ENCODE data around the gene KCNK1. TPM values are rescaled to one million over a fixed set of nuclear protein-coding genes. Genes with fewer than 3 reads are reported as not detected.
A peak's percentile ranks its signal among the peaks of the same experiment; 100 is the strongest.

KCNK1 gene
- total RNA-seq, 1 experiment from 2014 or later = 24.3 TPM

- Mint-ChIP-seq H3K4me3 (ENCODE audit: unreplicated experiment) (no peak overlapping the region), H3K27ac (ENCODE audit: low read depth, unreplicated experiment) (peak overlapping the region; percentile 53)
- no peak for TF ChIP-seq CTCF (IDR thresholded peaks at IDR 0.05; ENCODE audit: unreplicated experiment)
Measured at GRCh38 chr1:233665575-233666270, 51.8 kb downstream of the KCNK1 start.

GRCh38 chr1:233667741-233668140 is 53.8 kb downstream of the KCNK1 start:
- no peak for TF ChIP-seq CTCF (IDR thresholded peaks at IDR 0.05; ENCODE audit: unreplicated experiment)
- no TSS peak for BruUV-seq (replicated peaks)
- Mint-ChIP-seq H3K9me3 (ENCODE audit: unreplicated experiment) (no peaks in the 10 kb centered on the region), H3K36me3 (ENCODE audit: insufficient read depth, unreplicated experiment) (peaks cover 27% of the 10 kb centered on the region), H3K27ac (ENCODE audit: low read depth, unreplicated experiment) (peak overlapping the region; percentile 92), H3K4me1 (ENCODE audit: insufficient read depth, unreplicated experiment) (peaks cover 26% of the 10 kb centered on the region), H3K27me3 (ENCODE audit: insufficient read depth, unreplicated experiment) (no peaks in the 10 kb centered on the region), H3K4me3 (ENCODE audit: unreplicated experiment) (no peak overlapping the region)
- DNase-seq (ENCODE audit: unreplicated experiment) = no peak
- CTCF ChIA-PET = interaction anchor here (0.6 to 3.6 kb wide), 7 partner anchors 8 to 268 kb away, joined by 3 to 14 read pairs (median 4); no protein-coding TSS in a partner anchor
- intact Hi-C loops (cut with micrococcal nuclease) = loop anchor here (2.0 kb wide), 1 partner anchor 53 kb away; the partner anchor contains the start of gene KCNK1
- POLR2A ChIA-PET = interaction anchor here (0.6 to 2.2 kb wide), 9 partner anchors 9 to 115 kb away, joined by 3 to 9 read pairs (median 5); partner anchors contain the start of gene KCNK1

More at GRCh38 chr1:233665575-233666270, 51.8 kb downstream of the KCNK1 start:
- ChIA-PET POLR2A (interaction anchor here (0.7 to 3.7 kb wide), 7 partner anchors 9 to 692 kb away, joined by 3 to 28 read pairs (median 4); partner anchors contain the start of gene KCNK1), CTCF (interaction anchor here (0.6 to 3.6 kb wide), 4 partner anchors 8 to 225 kb away, joined by 3 to 17 read pairs (median 9); no protein-coding TSS in a partner anchor)
- Mint-ChIP-seq H3K4me1 (ENCODE audit: insufficient read depth, unreplicated experiment) (peaks cover 34% of the 10 kb centered on the region), H3K36me3 (ENCODE audit: insufficient read depth, unreplicated experiment) (peaks cover 28% of the 10 kb centered on the region), H3K9me3 (ENCODE audit: unreplicated experiment) (peaks cover 8% of the 10 kb centered on the region), H3K27me3 (ENCODE audit: insufficient read depth, unreplicated experiment) (no peaks in the 10 kb centered on the region)
- no peak for DNase-seq (ENCODE audit: unreplicated experiment)
- intact Hi-C loops (cut with micrococcal nuclease) = no loop called here
- no TSS peak for BruUV-seq (replicated peaks)

GRCh38 chr1:233668146-233668724 is 54.3 kb downstream of the KCNK1 start:
- POLR2A ChIA-PET = interaction anchor here (0.6 to 2.2 kb wide), 14 partner anchors 8 to 705 kb away, joined by 3 to 9 read pairs (median 4); partner anchors contain the start of gene COA6
- TF ChIP-seq CTCF (IDR thresholded peaks at IDR 0.05; ENCODE audit: unreplicated experiment) = no peak
- Mint-ChIP-seq H3K27ac (ENCODE audit: low read depth, unreplicated experiment) (peak overlapping the region; percentile 92), H3K36me3 (ENCODE audit: insufficient read depth, unreplicated experiment) (peaks cover 27% of the 10 kb centered on the region), H3K27me3 (ENCODE audit: insufficient read depth, unreplicated experiment) (no peaks in the 10 kb centered on the region), H3K4me1 (ENCODE audit: insufficient read depth, unreplicated experiment) (peaks cover 26% of the 10 kb centered on the region), H3K4me3 (ENCODE audit: unreplicated experiment) (no peak overlapping the region), H3K9me3 (ENCODE audit: unreplicated experiment) (no peaks in the 10 kb centered on the region)
- CTCF ChIA-PET = interaction anchor here (0.6 to 3.6 kb wide), 6 partner anchors 9 to 268 kb away, joined by 3 to 14 read pairs (median 4); no protein-coding TSS in a partner anchor
- intact Hi-C loops (cut with micrococcal nuclease) = loop anchor here (2.0 kb wide), 1 partner anchor 53 kb away; the partner anchor contains the start of gene KCNK1
- DNase-seq (ENCODE audit: unreplicated experiment) = no peak
- BruUV-seq (replicated peaks) = no TSS peak
